PC-3 (cell line): ENCODE data around the gene ATF1. TPM values are rescaled to one million over a fixed set of nuclear protein-coding genes. Genes with fewer than 3 reads are reported as not detected.

Experiments
- ATAC-seq: fragments of 200-7000 bp; cut with Tn5 transposase; 2 replicates; pipeline ENCODE4 v1.9.1; 2020; ENCODE audit warnings: mild to moderate bottlenecking, moderate library complexity
- BruUV-seq: library from RNA; stranded (reverse); fragments of 400-500 nt; replicated peaks from 2 replicates; lab custom pipeline; 2021; lab: Mats Ljungman, UMichigan
- CTCF ChIA-PET: fragments of 300-600 bp; sonication (Branson Sonifier 250); formaldehyde crosslinking; loops from one replicate; lab custom pipeline; 2022; ENCODE audit warnings: antibody characterized with exemption; lab: Charles Lee
- POLR2A ChIA-PET: fragments of 300-600 bp; sonication (Branson Sonifier 250); formaldehyde crosslinking; loops from one replicate; lab custom pipeline; 2022; ENCODE audit warnings: antibody characterized with exemption; ENCODE audit not compliant: unreplicated experiment; lab: Charles Lee
- DNase-seq: peaks from one replicate; pipeline ENCODE4 v3.0.0-alpha.2; 2015
- H2AFZ ChIP-seq: fragments of 300-600 bp; sonication (generic); 2 replicates; pipeline ENCODE4 v1.6.0; 2016; ENCODE audit warnings: antibody characterized with exemption, low read length
- H3F3A ChIP-seq: fragments of 300-600 bp; sonication (generic); one replicate; pipeline ENCODE4 v1.6.0; 2017; ENCODE audit warnings: antibody characterized with exemption, low read length, control low read depth, mild to moderate bottlenecking; ENCODE audit not compliant: unreplicated experiment
- H3K27ac ChIP-seq: fragments of 300-600 bp; sonication (generic); 2 replicates; pipeline ENCODE4 v1.5.1; 2016; ENCODE audit warnings: mild to moderate bottlenecking, low read length
- H3K27me3 ChIP-seq: fragments of 300-600 bp; sonication (generic); 2 replicates; pipeline ENCODE4 v1.6.1; 2016; ENCODE audit warnings: low read length, mixed read lengths
- H3K36me3 ChIP-seq: fragments of 300-600 bp; sonication (generic); 2 replicates; pipeline ENCODE4 v1.6.1; 2016; ENCODE audit warnings: low read depth, mixed run types, low read length, mixed read lengths
- H3K4me1 ChIP-seq: fragments of 300-600 bp; sonication (generic); 2 replicates; pipeline ENCODE4 v1.5.1; 2016; ENCODE audit warnings: low read length; ENCODE audit not compliant: insufficient read depth
- H3K4me2 ChIP-seq: fragments of 300-600 bp; sonication (generic); 2 replicates; pipeline ENCODE4 v1.6.0; 2016; ENCODE audit warnings: low read length
- H3K4me3 ChIP-seq: fragments of 300-600 bp; sonication (generic); 2 replicates; pipeline ENCODE4 v1.5.1; 2016; ENCODE audit warnings: mild to moderate bottlenecking, low read length, mixed read lengths
- H3K79me2 ChIP-seq: fragments of 300-600 bp; sonication (generic); 2 replicates; pipeline ENCODE4 v1.6.1; 2017; ENCODE audit warnings: low read length, mixed read lengths
- H3K9ac ChIP-seq: fragments of 300-600 bp; sonication (generic); 2 replicates; pipeline ENCODE4 v1.6.0; 2016; ENCODE audit warnings: mild to moderate bottlenecking, low read length
- H3K9me2 ChIP-seq: fragments of 300-600 bp; sonication (generic); replicated peaks from 2 replicates; pipeline ENCODE4 v1.6.1; 2016; ENCODE audit warnings: mixed run types, low read length, mixed read lengths
- H3K9me3 ChIP-seq: fragments of 300-600 bp; sonication (generic); 2 replicates; pipeline ENCODE4 v1.6.1; 2016; ENCODE audit warnings: low read length, mixed read lengths
- H4K20me1 ChIP-seq: fragments of 300-600 bp; sonication (generic); 2 replicates; pipeline ENCODE4 v1.6.1; 2016; ENCODE audit warnings: low read length, mixed read lengths
- CTCF ChIP-seq: fragments of 300-600 bp; sonication (generic); conservative IDR thresholded peaks from 2 replicates; pipeline ENCODE4 v1.5.1; 2017; ENCODE audit warnings: antibody characterized with exemption, low read depth, mild to moderate bottlenecking, low read length
- EZH2 ChIP-seq: fragments of 300-600 bp; sonication (generic); IDR thresholded peaks from one replicate; pipeline ENCODE4 v1.6.1; 2017; ENCODE audit warnings: antibody characterized with exemption, mild to moderate bottlenecking, low read length; ENCODE audit not compliant: unreplicated experiment
- EZH2phosphoT487 ChIP-seq: fragments of 300-600 bp; sonication (generic); IDR thresholded peaks from 2 replicates; pipeline ENCODE4 v1.6.1; 2018; ENCODE audit warnings: mild to moderate bottlenecking, antibody characterized with exemption, low read length, borderline replicate concordance
- intact Hi-C: fragments of 100-400 bp; cut with micrococcal nuclease; formaldehyde crosslinking; loops from 2 replicates; pipeline ENCODE4 v1.9.0; 2023
- total RNA-seq: library from RNA; depleted of rRNA; stranded (reverse); fragments of >200 nt; gene quantifications from 2 replicates; pipeline ENCODE4 v1.2.3, GENCODE V29; 2014

Gene ATF1
- total RNA-seq, 1 experiment from 2014 or later = 67.2 TPM

- Histone ChIP-seq H2AFZ (peak overlapping the region; percentile 4; the same call in 1 of the 2 replicates), H3K4me2 (peak overlapping the region; percentile 72), H3K9me3 (no peaks in the 10 kb centered on the region), H3K4me3 (peak overlapping the region; percentile 11; the same call in 1 of the 2 replicates), H3K9me2 (no peaks in the 10 kb centered on the region), H3K27me3 (no peaks in the 10 kb centered on the region), H3K36me3 (peaks cover 12% of the 10 kb centered on the region), H3K27ac (peak overlapping the region; percentile 97), H3K9ac (peak overlapping the region; percentile 85), H4K20me1 (no peaks in the 10 kb centered on the region), H3K4me1 (peaks cover 41% of the 10 kb centered on the region), H3K79me2 (peaks cover 49% of the 10 kb centered on the region), H3F3A (peaks cover 7% of the 10 kb centered on the region)
- ChIA-PET CTCF (interaction anchor here (0.5 to 1.7 kb wide), 4 partner anchors 21 to 1043 kb away, joined by 4 to 17 read pairs (median 8); partner anchors contain the start of gene ATF1), POLR2A (interaction anchor here (0.5 to 0.6 kb wide), 2 partner anchors 13 to 23 kb away, joined by 3 to 4 read pairs; partner anchors contain the start of gene ATF1)
- TF ChIP-seq CTCF (no peak), EZH2 (no peak), EZH2phosphoT487 (no peak)
- intact Hi-C loops = loop anchor here (2.0 kb wide), 1 partner anchor 22 kb away; the partner anchor contains the start of gene ATF1
- DNase-seq (peak; percentile 98), ATAC-seq (peak; percentile 96)
- BruUV-seq = TSS peak; percentile 98
Measured at GRCh38 chr12:50786498-50787231, 22.8 kb downstream of the ATF1 start.

GRCh38 chr12:50787618-50788017, 23.7 kb downstream of the ATF1 start:
- Histone ChIP-seq H3K4me1 (peaks cover 41% of the 10 kb centered on the region), H3K36me3 (peaks cover 12% of the 10 kb centered on the region), H3F3A (peaks cover 7% of the 10 kb centered on the region), H3K27me3 (no peaks in the 10 kb centered on the region), H3K27ac (peak overlapping the region; percentile 97), H3K4me2 (peak overlapping the region; percentile 49), H3K9me2 (no peaks in the 10 kb centered on the region), H3K4me3 (peak overlapping the region; percentile 8; the same call in 1 of the 2 replicates), H4K20me1 (no peaks in the 10 kb centered on the region), H3K79me2 (peaks cover 49% of the 10 kb centered on the region), H3K9me3 (no peaks in the 10 kb centered on the region), H3K9ac (peak overlapping the region; percentile 69), H2AFZ (no peak overlapping the region)
- intact Hi-C loops = loop anchor here (2.0 kb wide), 1 partner anchor 23 kb away; the partner anchor contains the start of gene ATF1
- no TSS peak for BruUV-seq
- ChIA-PET CTCF (interaction anchor here (1.7 kb wide), 1 partner anchor 22 kb away, joined by 17 read pairs; no protein-coding TSS in a partner anchor), POLR2A (no interaction called here)
- no peak for DNase-seq
- no peak for ATAC-seq
- TF ChIP-seq EZH2phosphoT487 = no peak
- no peak for TF ChIP-seq EZH2
- TF ChIP-seq CTCF = no peak

- H3K4me1 ChIP-seq = peaks cover 41% of the 10 kb centered on the region
- H3K27me3 ChIP-seq = no peaks in the 10 kb centered on the region
- BruUV-seq = no TSS peak
- H3K9me2 ChIP-seq = no peaks in the 10 kb centered on the region
- H3K79me2 ChIP-seq = peaks cover 49% of the 10 kb centered on the region
- H3K36me3 ChIP-seq = peaks cover 12% of the 10 kb centered on the region
- H4K20me1 ChIP-seq = no peaks in the 10 kb centered on the region
- POLR2A ChIA-PET = no interaction called here
- ATAC-seq (no peak), DNase-seq (peak; percentile 27)
- CTCF ChIA-PET = no interaction called here
- TF ChIP-seq CTCF (no peak), EZH2 (no peak), EZH2phosphoT487 (no peak)
- no peak overlapping the region for H3K4me3 ChIP-seq
- no peak overlapping the region for H3K9ac ChIP-seq
- peaks cover 7% of the 10 kb centered on the region for H3F3A ChIP-seq
- H2AFZ ChIP-seq = no peak overlapping the region
- intact Hi-C loops = no loop called here
- H3K4me2 ChIP-seq = no peak overlapping the region
- no peaks in the 10 kb centered on the region for H3K9me3 ChIP-seq
- H3K27ac ChIP-seq = peak overlapping the region; percentile 97
Measured at GRCh38 chr12:50788561-50788960, 24.7 kb downstream of the ATF1 start.
